H1 (cell line): ENCODE results near the gene EPB42. TPM values are rescaled to one million over a fixed set of nuclear protein-coding genes. Genes with fewer than 3 reads are reported as not detected.
A peak's percentile ranks its signal among the peaks of the same experiment; 100 is the strongest.

Source experiments
- CTCF ChIA-PET: fragments of 300-600 bp; sonication (Branson Sonifier 250); formaldehyde crosslinking; loops from one replicate; lab custom pipeline; 2021; ENCODE audit not compliant: partially characterized antibody; lab: Charles Lee
- POLR2A ChIA-PET: fragments of 300-600 bp; sonication (Branson Sonifier 250); formaldehyde crosslinking; loops from one replicate; lab custom pipeline; 2021; ENCODE audit warnings: inconsistent platforms; ENCODE audit not compliant: partially characterized antibody; lab: Charles Lee
- DNase-seq, 2 experiments: peaks; one replicate each; pipeline versions ENCODE4 v3.0.0 to v3.0.0-alpha.2; 2010 to 2022; ENCODE audit warnings: low spot score in 2 of 2, low read depth in 1 of 2, mixed read lengths in 1 of 2
- FAIRE-seq: peaks from 2 replicates; lab custom pipeline; 2011; peaks lifted over from hg19 to GRCh38; lab: Jason Lieb, UNC
- H2AFZ ChIP-seq: 2 replicates; pipeline ENCODE4 v1.8.1; 2012; ENCODE audit warnings: low read length, inconsistent platforms
- H2AK5ac ChIP-seq: 2 replicates; pipeline ENCODE4 v1.6.1; 2013; ENCODE audit warnings: low read depth, low read length
- H2BK120ac ChIP-seq: replicated peaks from 2 replicates; pipeline ENCODE3; 2013; ENCODE audit warnings: low read depth, low read length, inconsistent platforms
- H2BK12ac ChIP-seq: 2 replicates; pipeline ENCODE4 v1.6.1; 2013; ENCODE audit warnings: low read depth, low read length
- H2BK15ac ChIP-seq: 2 replicates; pipeline ENCODE4 v1.6.1; 2013; ENCODE audit warnings: low read length
- H2BK20ac ChIP-seq: 2 replicates; pipeline ENCODE4 v1.6.1; 2013; ENCODE audit warnings: low read length
- H2BK5ac ChIP-seq: 2 replicates; pipeline ENCODE4 v1.6.1; 2013; ENCODE audit warnings: low read depth, low read length
- H3K14ac ChIP-seq: 2 replicates; pipeline ENCODE4 v1.6.1; 2013; ENCODE audit warnings: inconsistent platforms; ENCODE audit not compliant: insufficient read length
- H3K18ac ChIP-seq: 2 replicates; pipeline ENCODE4 v1.6.1; 2013; ENCODE audit warnings: low read length; ENCODE audit errors: extremely low read depth
- H3K23ac ChIP-seq: 2 replicates; pipeline ENCODE4 v1.6.1; 2013; ENCODE audit warnings: inconsistent platforms; ENCODE audit not compliant: insufficient read length
- H3K23me2 ChIP-seq: 2 replicates; pipeline ENCODE4 v1.6.1; 2013; ENCODE audit warnings: low read depth, low read length
- H3K27ac ChIP-seq: 2 replicates; pipeline ENCODE4 v1.6.1; 2011; ENCODE audit warnings: low read depth, low read length, inconsistent platforms
- H3K27me3 ChIP-seq, 4 experiments: replicated peaks in 1 of 4; 1 replicate in 1 of 4; 2 replicates in 3 of 4; pipeline versions ENCODE4 v1.6.1 to v1.8.1; 2011 to 2013; ENCODE audit warnings: low read length in 3 of 4, mild to moderate bottlenecking in 3 of 4, inconsistent platforms in 2 of 4, mixed read lengths in 2 of 4, moderate library complexity in 1 of 4; ENCODE audit not compliant: control insufficient read depth in 3 of 4, insufficient read depth in 3 of 4; ENCODE audit errors: extremely low read depth in 1 of 4
- H3K36me3 ChIP-seq, 4 experiments: 2 replicates each; pipeline versions ENCODE4 v1.6.1 to v1.8.1; 2011 to 2013; ENCODE audit warnings: mild to moderate bottlenecking in 4 of 4, low read length in 3 of 4, moderate library complexity in 2 of 4, control low read depth in 1 of 4, inconsistent platforms in 1 of 4; ENCODE audit not compliant: insufficient read depth in 4 of 4, control insufficient read depth in 2 of 4
- H3K4ac ChIP-seq: replicated peaks from 2 replicates; pipeline ENCODE3; 2013; ENCODE audit warnings: low read length, low read depth, mixed read lengths, inconsistent platforms; ENCODE audit not compliant: insufficient read length
- H3K4me1 ChIP-seq, 4 experiments: replicated peaks in 1 of 4; 1 replicate in 1 of 4; 2 replicates in 3 of 4; pipeline versions ENCODE4 v1.6.1 to v1.8.1; 2011 to 2013; ENCODE audit warnings: low read length in 3 of 4, inconsistent platforms in 2 of 4, mixed read lengths in 1 of 4; ENCODE audit not compliant: insufficient read depth in 4 of 4, control insufficient read depth in 3 of 4
- H3K4me2 ChIP-seq, 2 experiments: 2 replicates each; pipeline versions ENCODE4 v1.6.1 to v1.8.1; 2011 to 2013; ENCODE audit warnings: low read depth in 2 of 2, low read length in 2 of 2, control low read depth in 1 of 2, inconsistent platforms in 1 of 2, mild to moderate bottlenecking in 1 of 2; ENCODE audit not compliant: insufficient read depth in 1 of 2
- H3K4me3 ChIP-seq, 4 experiments: fragments of 200-600, 300-600 bp in 1 of 4; sonication (generic), shearing (Covaris generic), sonication (Bioruptor Twin) in 1 of 4; 2 replicates each; pipeline versions ENCODE4 v1.5.1 to v1.8.1; 2011 to 2016; ENCODE audit warnings: low read length in 4 of 4, low read depth in 3 of 4, control low read depth in 2 of 4, inconsistent platforms in 2 of 4, mild to moderate bottlenecking in 2 of 4, mixed read lengths in 1 of 4, moderate library complexity in 1 of 4; ENCODE audit not compliant: insufficient read depth in 2 of 4; ENCODE audit errors: extremely low read depth in 1 of 4
- H3K56ac ChIP-seq: replicated peaks from 2 replicates; pipeline ENCODE3; 2013; ENCODE audit warnings: low read depth, mild to moderate bottlenecking, mixed read lengths, low read length, inconsistent platforms; ENCODE audit not compliant: insufficient read length
- H3K79me1 ChIP-seq: 2 replicates; pipeline ENCODE4 v1.6.1; 2013; ENCODE audit warnings: low read depth, low read length, control low read depth
- H3K79me2 ChIP-seq, 2 experiments: 2 replicates each; pipeline versions ENCODE4 v1.6.1 to v1.8.1; 2012 to 2013; ENCODE audit warnings: low read length in 2 of 2, mild to moderate bottlenecking in 2 of 2, inconsistent platforms in 1 of 2; ENCODE audit not compliant: insufficient read depth in 2 of 2, control insufficient read depth in 1 of 2
- H3K9ac ChIP-seq, 4 experiments: replicated peaks in 1 of 4; 1 replicate in 1 of 4; 2 replicates in 3 of 4; pipeline versions ENCODE4 v1.6.1 to v1.8.1; 2011 to 2013; ENCODE audit warnings: low read depth in 3 of 4, low read length in 3 of 4, control low read depth in 2 of 4, mild to moderate bottlenecking in 2 of 4, moderate library complexity in 2 of 4, inconsistent platforms in 1 of 4; ENCODE audit errors: extremely low read depth in 1 of 4
- H3K9me3 ChIP-seq, 2 experiments: 2 replicates each; pipeline versions ENCODE4 v1.6.1 to v1.8.1; 2012 to 2013; ENCODE audit warnings: mild to moderate bottlenecking in 2 of 2, moderate library complexity in 2 of 2, control low read depth in 1 of 2, inconsistent platforms in 1 of 2, low read depth in 1 of 2, low read length in 1 of 2, mixed read lengths in 1 of 2; ENCODE audit not compliant: insufficient read depth in 2 of 2
- H4K20me1 ChIP-seq, 2 experiments: replicated peaks in 1 of 2; 2 replicates each; pipeline versions ENCODE3 to v1.8.1; 2011 to 2013; ENCODE audit warnings: inconsistent platforms in 2 of 2, low read length in 2 of 2, mild to moderate bottlenecking in 1 of 2; ENCODE audit not compliant: insufficient read depth in 2 of 2, control insufficient read depth in 1 of 2
- H4K5ac ChIP-seq: 2 replicates; pipeline ENCODE4 v1.6.1; 2013; ENCODE audit warnings: low read length, low read depth, mixed read lengths, inconsistent platforms; ENCODE audit not compliant: insufficient read length
- H4K8ac ChIP-seq: 2 replicates; pipeline ENCODE4 v1.8.0; 2013; ENCODE audit warnings: mild to moderate bottlenecking, moderate library complexity, low read length, inconsistent platforms; ENCODE audit not compliant: insufficient read depth; ENCODE audit errors: extremely low read depth
- H4K91ac ChIP-seq: replicated peaks from 2 replicates; pipeline ENCODE3; 2013; ENCODE audit warnings: low read length, mixed read lengths, inconsistent platforms; ENCODE audit not compliant: insufficient read length
- RAD21 ChIP-seq, 2 experiments: IDR thresholded peaks in 1 of 2; conservative IDR thresholded peaks in 1 of 2; 2 replicates each; pipeline ENCODE4 v1.6.1; 2011; ENCODE audit warnings: low read depth in 2 of 2, low read length in 2 of 2, improper control_type of control experiment in 1 of 2, inconsistent platforms in 1 of 2, mild to moderate bottlenecking in 1 of 2, moderate library complexity in 1 of 2
- TBP ChIP-seq: IDR thresholded peaks from 2 replicates; pipeline ENCODE4 v1.6.1; 2011; ENCODE audit warnings: low read depth, low read length, improper control_type of control experiment
- WGBS, 2 experiments: shearing (Covaris generic) in 1 of 2; methylation state at CpG; one replicate each; pipeline versions ENCODE4 v1.1.6 to v1.1.7; 2013 to 2015; ENCODE audit warnings: low lambda C conversion rate in 2 of 2, mixed read lengths in 2 of 2, inconsistent platforms in 1 of 2, low coverage in 1 of 2, missing lambda C conversion rate in 1 of 2; ENCODE audit not compliant: insufficient replicate concordance in 2 of 2, insufficient coverage in 1 of 2, insufficient read length in 1 of 2; ENCODE audit errors: extremely low coverage in 1 of 2, missing lambda C conversion rate in 1 of 2; 5-methylcytosine and 5-hydroxymethylcytosine counted together
- polyA plus RNA-seq, 7 experiments: library from polyadenylated mRNA; depleted of rRNA in 3 of 7; stranded (reverse) in 5 of 7; unstranded in 2 of 7; fragments of >200 nt in 5 of 7; fragments of 200-250 nt in 2 of 7; gene quantifications; 1 replicate in 5 of 7; 2 replicates in 1 of 7; 4 replicates in 1 of 7; pipeline versions ENCODE4 v1.2.1 to v1.2.3, GENCODE V29; 2011 to 2013; ENCODE audit warnings: missing spikeins in 2 of 7, mixed read lengths in 2 of 7
- total RNA-seq: library from RNA; stranded (reverse); fragmentation: NEBNext Ultra II Directional; extraction: Animal tissue kit (Norgen Biotek cat#: 25700); gene quantifications from 2 replicates; pipeline ENCODE4 v1.2.1, GENCODE V29; 2021

The EPB42 gene
- total and polyA plus RNA-seq, 2 of the 8 experiments (the other 6 are each of a cell fraction or from before 2014, with no cell fraction given): not detected

DNA sequence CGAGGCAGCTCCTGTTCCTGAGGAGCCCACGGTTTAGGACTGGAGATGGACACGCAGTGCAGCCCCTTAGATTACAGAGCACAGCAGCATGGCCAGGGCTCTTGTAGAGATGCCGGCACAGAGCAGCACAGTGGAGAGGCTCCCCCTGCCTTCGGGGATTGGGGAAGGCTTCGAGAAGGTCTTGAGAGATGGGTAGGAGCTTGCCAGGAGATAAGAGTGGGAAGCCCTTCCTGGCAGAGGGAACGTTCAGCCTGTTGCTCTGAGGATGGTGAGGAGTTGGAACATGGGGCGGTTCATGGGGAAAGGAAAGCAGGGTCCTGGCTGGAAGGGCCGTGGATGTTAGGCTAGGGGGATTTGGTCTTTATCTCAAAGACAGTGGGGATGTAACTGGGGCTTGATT lies 10.0 kb downstream of the EPB42 start:
- CTCF ChIA-PET: interaction anchor here (0.6 to 9.6 kb wide), 13 partner anchors 10 to 91 kb away, joined by 3 to 109 read pairs (median 4); partner anchors contain the start of genes EPB42, TGM5 and TGM7
- H2BK20ac ChIP-seq: peak overlapping the region; percentile 61; the same call in 1 of the 2 replicates
- no peak overlapping the region for H3K4ac ChIP-seq
- H3K27ac ChIP-seq: no peak overlapping the region
- POLR2A ChIA-PET: no interaction called here
- no peak overlapping the region for H3K23ac ChIP-seq
- TF ChIP-seq TBP: no peak
- TF ChIP-seq RAD21 (IDR thresholded peaks at IDR 0.05 in 1 of 2, conservative IDR thresholded peaks at IDR 0.05 in 1 of 2; ENCODE audit: low read depth in 2 of 2, low read length in 2 of 2): 0 out of 4 replicates have a peak, but pooled peaks of 1 of the 2 experiments have one; percentile 2
- H2BK5ac ChIP-seq: no peak overlapping the region
- H3K79me2 ChIP-seq: no peaks in the 10 kb centered on the region
- H3K9ac ChIP-seq: no peak overlapping the region
- H3K79me1 ChIP-seq: no peaks in the 10 kb centered on the region
- peaks cover 0 to 3% (median 0%) of the 10 kb centered on the region in 4 experiments; a peak in 2 of 7 replicates for H3K4me1 ChIP-seq
- H2BK12ac ChIP-seq: no peak overlapping the region
- H2BK120ac ChIP-seq: no peak overlapping the region
- no peaks in the 10 kb centered on the region for H3K36me3 ChIP-seq
- no peak overlapping the region for H3K4me2 ChIP-seq
- no peaks in the 10 kb centered on the region for H3K9me3 ChIP-seq
- H4K20me1 ChIP-seq: no peaks in the 10 kb centered on the region
- DNase-seq (no peak), FAIRE-seq (no peak)
- no peaks in the 10 kb centered on the region for H3K27me3 ChIP-seq
- no peak overlapping the region for H3K14ac ChIP-seq
- no peaks in the 10 kb centered on the region for H3K23me2 ChIP-seq
- no peak overlapping the region for H4K5ac ChIP-seq
- H4K91ac ChIP-seq: no peak overlapping the region
- no peak overlapping the region for H3K18ac ChIP-seq
- no peak overlapping the region for H2BK15ac ChIP-seq
- WGBS, 2 experiments: 91% methylated on average over 9 of the region's 9 CpGs; no CpG with 5 or more reads in 1 of the 2 experiments
- no peak overlapping the region for H3K56ac ChIP-seq
- H4K8ac ChIP-seq: peak overlapping the region; percentile 31; the same call in 1 of the 2 replicates
- no peak overlapping the region for H2AFZ ChIP-seq
- no peak overlapping the region for H3K4me3 ChIP-seq
- H2AK5ac ChIP-seq: no peak overlapping the region
